HL-60 (cell line): ENCODE measurements around the gene CPAMD8.

Source experiments
- CTCF ChIP-seq: IDR thresholded peaks from one replicate; pipeline ENCODE4 v1.5.1; 2011; ENCODE audit warnings: low read length, control low read depth, inconsistent platforms; ENCODE audit not compliant: insufficient read depth
- GABPA ChIP-seq: IDR thresholded peaks from 2 replicates; pipeline ENCODE4 v1.6.1; 2012; ENCODE audit warnings: low read depth
- POLR2AphosphoS5 ChIP-seq: IDR thresholded peaks from 2 replicates; pipeline ENCODE4 v1.6.1; 2012; ENCODE audit warnings: low read depth
- SPI1 ChIP-seq: IDR thresholded peaks from 2 replicates; pipeline ENCODE4 v1.6.1; 2012; ENCODE audit warnings: low read depth, mild to moderate bottlenecking, borderline replicate concordance
- TF ChIP-seq, protein P1 (sequence below): IDR thresholded peaks from 2 replicates; pipeline ENCODE4 v1.6.1; 2012; ENCODE audit warnings: low read depth; ENCODE audit not compliant: insufficient replicate concordance

- TF ChIP-seq CTCF = no peak
- no peak for TF ChIP-seq GABPA
- TF ChIP-seq POLR2AphosphoS5 = no peak
- TF ChIP-seq, protein P1, sequence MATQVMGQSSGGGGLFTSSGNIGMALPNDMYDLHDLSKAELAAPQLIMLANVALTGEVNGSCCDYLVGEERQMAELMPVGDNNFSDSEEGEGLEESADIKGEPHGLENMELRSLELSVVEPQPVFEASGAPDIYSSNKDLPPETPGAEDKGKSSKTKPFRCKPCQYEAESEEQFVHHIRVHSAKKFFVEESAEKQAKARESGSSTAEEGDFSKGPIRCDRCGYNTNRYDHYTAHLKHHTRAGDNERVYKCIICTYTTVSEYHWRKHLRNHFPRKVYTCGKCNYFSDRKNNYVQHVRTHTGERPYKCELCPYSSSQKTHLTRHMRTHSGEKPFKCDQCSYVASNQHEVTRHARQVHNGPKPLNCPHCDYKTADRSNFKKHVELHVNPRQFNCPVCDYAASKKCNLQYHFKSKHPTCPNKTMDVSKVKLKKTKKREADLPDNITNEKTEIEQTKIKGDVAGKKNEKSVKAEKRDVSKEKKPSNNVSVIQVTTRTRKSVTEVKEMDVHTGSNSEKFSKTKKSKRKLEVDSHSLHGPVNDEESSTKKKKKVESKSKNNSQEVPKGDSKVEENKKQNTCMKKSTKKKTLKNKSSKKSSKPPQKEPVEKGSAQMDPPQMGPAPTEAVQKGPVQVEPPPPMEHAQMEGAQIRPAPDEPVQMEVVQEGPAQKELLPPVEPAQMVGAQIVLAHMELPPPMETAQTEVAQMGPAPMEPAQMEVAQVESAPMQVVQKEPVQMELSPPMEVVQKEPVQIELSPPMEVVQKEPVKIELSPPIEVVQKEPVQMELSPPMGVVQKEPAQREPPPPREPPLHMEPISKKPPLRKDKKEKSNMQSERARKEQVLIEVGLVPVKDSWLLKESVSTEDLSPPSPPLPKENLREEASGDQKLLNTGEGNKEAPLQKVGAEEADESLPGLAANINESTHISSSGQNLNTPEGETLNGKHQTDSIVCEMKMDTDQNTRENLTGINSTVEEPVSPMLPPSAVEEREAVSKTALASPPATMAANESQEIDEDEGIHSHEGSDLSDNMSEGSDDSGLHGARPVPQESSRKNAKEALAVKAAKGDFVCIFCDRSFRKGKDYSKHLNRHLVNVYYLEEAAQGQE = no peak
- no peak for TF ChIP-seq SPI1
Measured at GRCh38 chr19:16869331-16869972, 157.2 kb downstream of the CPAMD8 start.
